Measurements from ENCODE around the gene FUT2. TPM values are rescaled to one million over a fixed set of nuclear protein-coding genes. Genes with fewer than 3 reads are reported as not detected.
A peak's percentile ranks its signal among the peaks of the same experiment; 100 is the strongest.

The FUT2 gene
- polyA plus RNA-seq, 1 donor from 2014 or later, result not detected

- Mint-ChIP-seq H3K36me3 (no peaks in the 10 kb centered on the region), H3K27ac (peak within 1 kb of the TSS in 1 of 3 donors; percentile 65), H3K27me3 (peaks cover 10% of the 10 kb centered on the region)
Observed at GRCh38 chr19:48740164-48740972, 44.6 kb downstream of the FUT2 start, which contains the start of gene RASIP1. Gene RASIP1 (minus strand): TSS chr19:48740610. CDS start chr19:48740282, 328 bp downstream.

GRCh38 chr19:48741129-48741999 lies 45.6 kb downstream of the FUT2 start:
- Mint-ChIP-seq H3K27me3 (peaks cover 18% of the 10 kb centered on the region), H3K4me3 (peak overlapping the region in 1 of 4 donors; percentile 63), H3K27ac (peak overlapping the region in 1 of 3 donors; percentile 65), H3K36me3 (no peaks in the 10 kb centered on the region), H3K4me1 (peaks cover 0 to 15% (median 5%) of the 10 kb centered on the region in 3 donors), H3K9me3 (peaks cover 0 to 4% (median 2%) of the 10 kb centered on the region in 3 donors)

More at GRCh38 chr19:48740164-48740972, 44.6 kb downstream of the FUT2 start, which contains the start of gene RASIP1:
- Mint-ChIP-seq H3K9me3 (peaks cover 0 to 4% (median 0%) of the 10 kb centered on the region in 3 donors), H3K4me1 (peaks cover 0 to 15% (median 5%) of the 10 kb centered on the region in 3 donors), H3K4me3 (peak within 1 kb of the TSS in 1 of 4 donors; percentile 75)

- H3K4me3 Mint-ChIP-seq, result no peak overlapping the region
- H3K4me1 Mint-ChIP-seq, result peaks cover 0 to 15% (median 5%) of the 10 kb centered on the region in 3 donors
- no peaks in the 10 kb centered on the region for H3K36me3 Mint-ChIP-seq
- H3K27ac Mint-ChIP-seq, result no peak overlapping the region
- peaks cover 23% of the 10 kb centered on the region for H3K27me3 Mint-ChIP-seq
- peaks cover 0 to 4% (median 2%) of the 10 kb centered on the region in 3 donors for H3K9me3 Mint-ChIP-seq
Observed at GRCh38 chr19:48742096-48742495, 46.3 kb downstream of the FUT2 start.

- H3K4me3 Mint-ChIP-seq, result no peak overlapping the region
Observed at GRCh38 chr19:48745208-48745995, 49.6 kb downstream of the FUT2 start.

GRCh38 chr19:48746110-48746509 lies 50.3 kb downstream of the FUT2 start:
- Mint-ChIP-seq H3K4me3 (peak overlapping the region in 1 of 4 donors; percentile 40), H3K4me1 (peaks cover 0 to 7% (median 4%) of the 10 kb centered on the region in 3 donors), H3K36me3 (no peaks in the 10 kb centered on the region), H3K27ac (no peak overlapping the region), H3K9me3 (peaks cover 0 to 2% (median 2%) of the 10 kb centered on the region in 3 donors), H3K27me3 (peaks cover 22% of the 10 kb centered on the region)

More at GRCh38 chr19:48745208-48745995, 49.6 kb downstream of the FUT2 start:
- Mint-ChIP-seq H3K27me3 (peaks cover 25% of the 10 kb centered on the region), H3K9me3 (peaks cover 0 to 4% (median 2%) of the 10 kb centered on the region in 3 donors), H3K27ac (peak overlapping the region in 2 of 3 donors; percentile 47 to 61), H3K36me3 (no peaks in the 10 kb centered on the region), H3K4me1 (peaks cover 0 to 10% (median 5%) of the 10 kb centered on the region in 3 donors)

GRCh38 chr19:48746738-48747575 lies 51.2 kb downstream of the FUT2 start, which contains the start of gene IZUMO1:
Gene IZUMO1 (minus strand): TSS chr19:48746909. CDS start chr19:48745859, 1,050 bp downstream.
- H3K4me3 Mint-ChIP-seq, result peak within 1 kb of the TSS in 2 of 4 donors; percentile 43 to 76
- H3K27me3 Mint-ChIP-seq, result peaks cover 22% of the 10 kb centered on the region
- H3K4me1 Mint-ChIP-seq, result peaks cover 0 to 2% (median under 1%) of the 10 kb centered on the region in 3 donors
- peaks cover 0 to 2% (median 0%) of the 10 kb centered on the region in 3 donors for H3K9me3 Mint-ChIP-seq
- no peaks in the 10 kb centered on the region for H3K36me3 Mint-ChIP-seq
- peak within 1 kb of the TSS in 1 of 3 donors; percentile 47 for H3K27ac Mint-ChIP-seq

GRCh38 chr19:48749571-48750198 lies 53.9 kb downstream of the FUT2 start:
- Mint-ChIP-seq H3K36me3 (no peaks in the 10 kb centered on the region), H3K9me3 (peaks cover 0 to 2% (median 0%) of the 10 kb centered on the region in 3 donors), H3K4me1 (peaks cover 3 to 8% (median 5%) of the 10 kb centered on the region in 3 donors), H3K27me3 (peaks cover 41% of the 10 kb centered on the region), H3K27ac (no peak overlapping the region), H3K4me3 (no peak overlapping the region)

- Mint-ChIP-seq H3K36me3 (no peaks in the 10 kb centered on the region), H3K4me1 (peaks cover 3 to 8% (median 5%) of the 10 kb centered on the region in 3 donors), H3K4me3 (peak overlapping the region in 1 of 4 donors; percentile 45), H3K27ac (peak overlapping the region in 1 of 3 donors; percentile 71), H3K27me3 (peaks cover 45% of the 10 kb centered on the region), H3K9me3 (peaks cover 0 to 2% (median 0%) of the 10 kb centered on the region in 3 donors)
Observed at GRCh38 chr19:48750351-48750750, 54.6 kb downstream of the FUT2 start.

- peaks cover 46% of the 10 kb centered on the region for H3K27me3 Mint-ChIP-seq
- H3K27ac Mint-ChIP-seq, result peak overlapping the region in 1 of 3 donors; percentile 71
- no peaks in the 10 kb centered on the region for H3K36me3 Mint-ChIP-seq
- H3K4me3 Mint-ChIP-seq, result peak overlapping the region in 3 of 4 donors; percentile 25 to 62 (median 45)
- peaks cover 0 to 2% (median 0%) of the 10 kb centered on the region in 3 donors for H3K9me3 Mint-ChIP-seq
- peaks cover 3 to 8% (median 5%) of the 10 kb centered on the region in 3 donors for H3K4me1 Mint-ChIP-seq
Observed at GRCh38 chr19:48750771-48751504, 55.2 kb downstream of the FUT2 start.

- H3K4me3 Mint-ChIP-seq, result peak overlapping the region in 3 of 4 donors; percentile 19 to 75 (median 45)
- H3K27me3 Mint-ChIP-seq, result peaks cover 37% of the 10 kb centered on the region
- peaks cover 3 to 8% (median 5%) of the 10 kb centered on the region in 3 donors for H3K4me1 Mint-ChIP-seq
- no peaks in the 10 kb centered on the region for H3K9me3 Mint-ChIP-seq
- no peaks in the 10 kb centered on the region for H3K36me3 Mint-ChIP-seq
- H3K27ac Mint-ChIP-seq, result no peak overlapping the region
Observed at GRCh38 chr19:48751845-48752495, 56.2 kb downstream of the FUT2 start.

GRCh38 chr19:48752496-48753365 lies 57.0 kb downstream of the FUT2 start, which contains the start of gene FUT1:
Gene FUT1 (minus strand): TSS chr19:48752641. CDS start chr19:48751281, 1,360 bp downstream.
- Mint-ChIP-seq H3K36me3 (no peaks in the 10 kb centered on the region), H3K27me3 (peaks cover 33% of the 10 kb centered on the region), H3K4me1 (peaks cover 3 to 6% (median 5%) of the 10 kb centered on the region in 3 donors), H3K9me3 (no peaks in the 10 kb centered on the region), H3K4me3 (peak within 1 kb of the TSS in 3 of 4 donors; percentile 45 to 81 (median 75)), H3K27ac (no peak within 1 kb of the TSS)

Measured in IgD-negative memory B cell (primary cell).